GM13976 (cell line): ENCODE measurements around the gene BUD31.
A peak's percentile ranks its signal among the peaks of the same experiment; 100 is the strongest.
"Not testable (repeated sequence)": the region's sequence is repeated elsewhere in the genome, so short reads cannot be mapped to it uniquely, and the experiment has no call there.

Experiments used
- DNase-seq: peaks from one replicate; pipeline ENCODE4 v3.0.0; 2012; ENCODE audit warnings: low spot score
- CTCF ChIP-seq: IDR thresholded peaks from 2 replicates; pipeline ENCODE4 v1.5.1; 2012; ENCODE audit warnings: borderline replicate concordance, mild to moderate bottlenecking; ENCODE audit not compliant: insufficient read depth; ENCODE audit errors: extremely low read depth, missing control alignments, control extremely low read depth
- in situ Hi-C: fragments of 300-500 bp; cut with MboI; formaldehyde crosslinking; loops from one replicate; pipeline ENCODE4 v1.12.0; 2022; ENCODE audit warnings: low sequenced_read_pairs, mixed read lengths, inconsistent platforms; ENCODE audit not compliant: unreplicated experiment

BUD31 gene

GRCh38 chr7:99381664-99382075, 27.1 kb upstream of the BUD31 start:
- TF ChIP-seq CTCF, result no peak
- no peak for DNase-seq
- in situ Hi-C loops, result no loop called here

- DNase-seq, result no peak
- in situ Hi-C loops, result no loop called here
- TF ChIP-seq CTCF, result no peak
Observed at GRCh38 chr7:99383203-99383602, 25.6 kb upstream of the BUD31 start.

GRCh38 chr7:99383791-99384370, 24.9 kb upstream of the BUD31 start:
- in situ Hi-C loops, result no loop called here
- DNase-seq, result no peak
- no peak for TF ChIP-seq CTCF

GRCh38 chr7:99384523-99384922, 24.2 kb upstream of the BUD31 start:
- in situ Hi-C loops, result no loop called here
- no peak for TF ChIP-seq CTCF
- no peak for DNase-seq

- DNase-seq, result no peak
- TF ChIP-seq CTCF, result no peak
- in situ Hi-C loops, result no loop called here
Observed at GRCh38 chr7:99385564-99385963, 23.2 kb upstream of the BUD31 start.

GRCh38 chr7:99386584-99387238, 22.1 kb upstream of the BUD31 start:
- in situ Hi-C loops, result no loop called here
- DNase-seq, result no peak
- peak; percentile 31 for TF ChIP-seq CTCF

- DNase-seq, in situ Hi-C loops: not testable (repeated sequence)
Observed at GRCh38 chr7:99387239-99387635, 21.5 kb upstream of the BUD31 start.
